HS-5 (cell line): Measurements from ENCODE around the gene POC1A.

Experiments
- DNase-seq: peaks from one replicate; pipeline ENCODE4 v3.0.0-alpha.2; 2012; ENCODE audit warnings: low read depth

The POC1A gene

GRCh38 chr3:52150860-52151259 is 3.4 kb downstream of the POC1A start:
- DNase-seq = no peak

- DNase-seq = no peak
Measured at GRCh38 chr3:52150357-52150756, 3.9 kb downstream of the POC1A start.

DNA sequence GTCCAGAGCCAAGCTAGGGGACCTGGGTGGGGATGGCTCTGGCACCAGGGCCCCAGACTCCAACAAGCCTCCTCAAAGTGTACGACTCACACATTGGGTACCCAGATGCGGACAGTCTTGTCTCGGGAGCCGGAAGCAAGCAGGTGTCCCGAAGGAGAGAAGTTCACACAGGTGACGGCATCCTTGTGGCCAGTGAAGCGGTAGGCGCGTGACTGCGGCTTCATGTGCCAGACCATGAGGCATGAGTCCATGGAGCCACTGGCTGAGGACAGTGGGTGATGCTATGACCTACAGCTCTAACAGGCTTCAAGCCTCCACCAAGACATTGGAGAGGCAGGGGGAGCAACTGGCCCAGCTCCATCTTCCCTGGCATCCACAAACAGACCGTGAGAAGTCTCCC is 4.5 kb downstream of the POC1A start:
- no peak for DNase-seq

DNA sequence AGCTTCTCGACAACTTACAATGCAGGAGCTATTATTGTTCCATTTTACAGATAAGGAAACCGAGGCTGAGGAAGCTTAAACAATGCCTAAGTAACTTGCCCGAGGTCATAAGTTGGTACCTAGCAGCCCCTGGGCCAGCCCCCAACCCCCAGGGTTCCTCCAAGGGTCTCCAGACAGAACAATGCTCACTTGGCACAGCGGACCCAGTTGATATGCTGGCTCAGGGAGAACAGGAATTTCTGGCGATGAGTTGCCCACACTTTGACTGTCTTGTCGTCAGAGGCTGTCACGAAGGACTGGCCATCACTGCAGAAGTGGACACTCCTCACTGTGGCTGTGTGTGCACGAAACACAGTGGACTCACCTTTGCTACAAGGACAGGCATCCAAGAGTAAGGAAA is 5.2 kb downstream of the POC1A start:
- no peak for DNase-seq

DNA sequence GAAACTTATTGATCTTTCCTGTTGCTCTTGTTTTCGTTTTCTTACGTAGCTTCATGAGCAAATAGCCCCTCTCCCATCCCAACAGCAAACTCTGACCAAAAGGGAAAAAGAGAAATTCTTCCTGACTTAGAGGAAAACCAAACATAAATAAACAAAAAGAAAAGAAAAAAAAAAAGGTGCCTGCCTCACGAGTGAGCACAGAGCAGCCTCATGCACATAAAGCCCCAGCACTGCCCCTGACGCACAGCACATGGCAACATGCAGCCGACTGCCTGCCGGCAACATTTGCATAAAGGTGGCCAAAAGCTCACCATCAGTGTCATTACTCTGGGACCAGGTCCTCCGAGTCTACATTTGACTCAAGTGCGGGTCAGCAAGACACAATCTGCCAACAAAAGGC is 6.4 kb downstream of the POC1A start:
- no peak for DNase-seq

- no peak for DNase-seq
Measured at GRCh38 chr3:52146811-52147210, 7.4 kb downstream of the POC1A start.

DNA sequence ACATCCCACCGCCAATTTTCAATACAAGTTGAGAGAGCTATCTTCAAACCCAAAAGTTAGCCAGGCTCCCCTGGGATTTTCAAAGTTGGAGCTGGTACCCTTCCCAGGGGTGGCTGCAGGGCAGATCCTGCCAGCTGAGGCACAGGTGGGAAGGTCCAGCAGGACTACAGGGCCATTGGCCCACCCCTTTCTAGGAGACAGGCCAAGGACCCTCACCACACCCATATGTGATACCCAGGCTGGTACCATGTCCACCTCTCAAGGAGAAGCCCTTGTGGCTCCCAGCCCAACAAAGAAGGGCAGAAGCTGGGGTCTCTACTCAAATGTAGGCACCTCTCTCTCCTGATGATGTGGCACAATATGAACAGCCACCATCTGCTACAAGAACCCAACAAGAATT is 8.0 kb downstream of the POC1A start:
- DNase-seq = no peak

- no peak for DNase-seq
Measured at GRCh38 chr3:52145736-52146110, 8.5 kb downstream of the POC1A start.

DNA sequence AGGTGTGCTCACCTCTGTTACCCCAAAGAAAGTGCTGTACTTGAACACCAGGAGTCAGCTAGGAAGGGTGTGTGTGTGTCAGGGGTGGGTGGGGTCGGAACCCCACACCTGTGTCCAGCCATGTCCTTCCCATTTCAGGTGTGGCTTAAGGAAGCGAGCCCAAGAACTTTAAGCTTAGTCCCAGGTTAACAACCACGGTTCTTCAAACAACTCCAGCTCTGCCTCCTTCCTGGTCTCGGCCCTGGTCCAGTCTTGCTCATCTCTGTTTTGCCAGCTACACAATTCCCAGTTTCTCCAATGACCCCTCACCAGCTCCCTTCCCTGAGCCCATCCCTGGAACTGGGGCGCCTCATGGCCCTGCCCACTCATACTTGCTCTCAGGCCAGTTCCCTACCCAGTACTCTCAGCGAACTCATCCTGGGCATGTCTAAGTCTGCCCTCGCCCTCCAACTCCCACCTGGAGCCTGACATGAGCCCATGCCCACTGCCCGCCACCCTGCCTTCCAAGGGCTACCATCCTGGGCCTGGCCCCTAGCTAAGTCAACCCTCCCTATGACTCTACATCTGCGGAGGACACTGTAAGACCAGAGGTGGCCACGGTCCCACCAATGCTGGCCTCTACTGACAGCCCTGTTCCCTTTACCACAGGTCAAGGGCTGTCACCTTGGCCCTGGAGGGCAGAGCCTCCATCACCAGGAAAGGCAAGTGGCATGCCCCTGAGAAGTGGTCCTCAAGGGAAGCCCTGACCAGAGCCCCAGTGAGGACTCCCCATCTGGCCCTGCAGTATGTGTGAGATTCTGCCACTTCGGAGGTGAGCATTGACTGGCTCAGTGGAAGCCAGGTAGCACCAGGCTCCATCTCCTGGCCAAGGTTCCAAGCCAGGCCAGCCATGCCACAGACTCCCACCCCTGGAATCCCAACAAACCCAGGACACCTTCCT is 9.2 kb downstream of the POC1A start:
- DNase-seq = no peak

- DNase-seq = peak; percentile 11
Measured at GRCh38 chr3:52144034-52144795, 10.0 kb downstream of the POC1A start.

- no peak for DNase-seq
Measured at GRCh38 chr3:52143616-52144015, 10.6 kb downstream of the POC1A start.

DNA sequence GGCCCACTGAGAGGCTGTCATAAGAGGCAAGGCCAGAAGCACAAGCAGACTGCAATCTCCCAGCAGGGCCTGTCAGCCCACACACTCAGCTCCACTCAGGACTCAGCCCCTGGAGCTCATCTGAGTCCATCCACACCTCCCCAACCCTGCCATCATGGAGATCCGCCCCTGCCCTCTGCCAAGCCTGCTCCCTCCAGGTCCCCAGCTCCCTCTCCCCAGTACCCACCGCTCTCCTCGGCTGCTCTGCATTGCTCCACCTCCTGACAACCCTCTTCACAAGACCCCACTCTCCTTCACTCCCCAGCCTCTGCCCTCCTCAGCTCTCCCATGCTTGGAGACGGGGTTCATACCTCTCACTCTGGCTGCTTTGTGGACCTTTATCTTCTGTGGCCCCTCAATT is 11.1 kb downstream of the POC1A start:
- no peak for DNase-seq

GRCh38 chr3:52141751-52142150 is 12.5 kb downstream of the POC1A start:
- no peak for DNase-seq

GRCh38 chr3:52140769-52141168 is 13.5 kb downstream of the POC1A start:
- DNase-seq = no peak

DNA sequence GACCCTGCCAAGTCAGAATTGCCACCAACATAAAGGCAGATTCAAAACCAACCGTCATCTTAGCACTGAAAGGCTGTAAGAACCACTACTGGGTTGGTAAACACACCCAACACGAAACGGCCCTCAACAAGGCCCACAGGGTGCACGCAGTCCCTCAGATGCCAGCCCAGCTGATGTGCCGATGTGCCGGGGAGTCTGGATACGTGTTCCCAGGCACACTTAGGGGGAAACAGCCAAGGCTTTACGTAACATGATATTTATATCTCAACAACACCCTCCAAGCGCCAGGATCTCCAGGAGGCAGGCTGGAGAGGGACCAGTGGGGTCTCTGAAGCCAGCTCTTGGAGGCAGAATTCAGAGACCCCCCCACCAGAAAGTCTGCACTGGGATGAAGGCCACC is 14.2 kb downstream of the POC1A start:
- no peak for DNase-seq

- no peak for DNase-seq
Measured at GRCh38 chr3:52137311-52137710, 16.9 kb downstream of the POC1A start.

GRCh38 chr3:52136513-52136912 is 17.7 kb downstream of the POC1A start:
- no peak for DNase-seq

GRCh38 chr3:52135332-52135731 is 18.9 kb downstream of the POC1A start:
- DNase-seq = no peak

DNA sequence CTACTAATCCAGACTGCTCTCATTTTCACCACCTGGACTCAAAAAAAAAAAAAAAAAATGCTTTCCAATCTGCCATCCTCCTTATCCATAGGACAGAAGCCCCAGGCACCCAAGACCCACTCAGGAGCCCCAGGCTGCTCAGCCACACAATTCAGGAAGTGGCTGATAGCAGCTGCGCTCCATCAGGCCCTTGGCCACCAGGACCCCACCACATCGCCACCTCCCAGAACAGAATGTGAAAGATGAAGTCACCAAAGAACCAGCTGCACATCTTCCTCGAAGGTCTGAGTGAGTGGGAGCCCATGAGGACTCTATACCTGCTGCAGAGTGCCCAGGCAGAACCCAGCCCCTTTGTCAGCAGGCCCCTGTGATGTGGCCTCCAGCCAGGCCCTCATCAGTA is 19.5 kb downstream of the POC1A start:
- DNase-seq = no peak

GRCh38 chr3:52132930-52133329 is 21.3 kb downstream of the POC1A start:
- no peak for DNase-seq

- no peak for DNase-seq
Measured at GRCh38 chr3:52132041-52132440, 22.2 kb downstream of the POC1A start.

- DNase-seq = no peak
Measured at GRCh38 chr3:52130966-52131622, 23.1 kb downstream of the POC1A start.
